SW 1271 (cell line): ENCODE measurements around the gene ZNF679.
"Not testable (repeated sequence)": the region's sequence is repeated elsewhere in the genome, so short reads cannot be mapped to it uniquely, and the experiment has no call there.

ENCODE experiments used
- DNase-seq, 2 experiments: peaks; one replicate each; lab custom pipeline; 2025; lab: John Stamatoyannopoulos, UW

ZNF679 gene

DNA sequence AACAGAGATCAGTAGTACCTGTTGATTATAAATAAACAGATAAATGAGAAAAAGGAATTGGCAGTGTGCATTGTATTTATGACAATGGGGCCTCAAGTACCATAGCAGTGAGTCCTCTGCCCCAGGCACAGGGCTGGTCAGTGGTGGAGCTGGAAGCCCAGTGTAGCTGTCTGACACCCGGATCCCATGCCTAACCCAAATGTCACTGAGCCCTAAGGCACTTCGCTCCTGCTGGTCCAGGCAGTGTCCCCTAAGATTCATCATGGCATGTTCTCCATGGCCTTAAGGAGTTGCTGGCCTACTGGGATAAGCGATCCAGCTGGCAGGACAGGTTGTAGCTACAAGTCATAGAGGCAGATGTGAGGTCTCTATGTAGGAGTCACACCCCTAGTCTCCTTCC is 82.2 kb downstream of the ZNF679 start:
- no peak for DNase-seq

- no peak for DNase-seq
Observed at GRCh38 chr7:64312826-64313225, 84.6 kb downstream of the ZNF679 start.

- DNase-seq = peak; percentile 76 to 92
Observed at GRCh38 chr7:64313740-64314491, 85.6 kb downstream of the ZNF679 start, which contains the start of gene ZNF736. Gene ZNF736 (plus strand): TSS chr7:64313961. CDS start chr7:64314151, 190 bp downstream.

- DNase-seq = no peak
Observed at GRCh38 chr7:64314566-64314965, 86.3 kb downstream of the ZNF679 start.

DNA sequence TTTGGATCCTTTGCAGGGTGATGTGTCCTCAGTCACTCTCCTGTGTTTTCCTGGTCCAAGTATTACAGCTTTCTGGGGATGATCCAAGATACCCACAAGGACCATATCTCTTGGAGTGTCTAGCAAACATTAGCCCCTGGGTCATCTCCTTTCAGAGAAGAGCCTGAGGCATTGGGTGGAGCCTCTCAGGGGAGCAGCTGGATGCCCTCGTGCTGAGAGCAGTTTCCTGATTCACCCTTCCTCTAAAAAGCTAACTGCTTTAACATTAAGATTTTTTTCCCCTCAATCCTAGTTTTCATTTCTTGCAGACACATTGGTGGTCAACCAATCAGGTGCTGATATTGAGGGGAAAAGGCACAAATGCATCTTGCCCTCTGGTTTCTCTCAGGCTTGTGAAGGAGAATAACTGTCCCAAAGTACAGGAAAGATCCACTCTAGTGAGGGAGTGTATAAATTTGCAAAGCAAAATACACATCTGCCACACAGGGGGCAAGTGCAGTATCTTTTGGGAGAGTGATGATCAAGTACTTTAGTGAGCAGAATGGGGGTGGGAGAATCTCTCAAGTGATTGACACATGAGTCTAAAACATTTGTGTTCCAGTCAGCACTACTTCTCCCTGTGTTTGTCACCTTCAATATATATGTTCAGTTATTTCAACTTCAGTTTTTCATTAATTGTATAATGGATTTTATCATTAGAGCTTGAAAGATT is 87.9 kb downstream of the ZNF679 start:
- not testable (repeated sequence) for DNase-seq
